Caco-2 (cell line): Measurements from ENCODE around the gene THRB. TPM values are rescaled to one million over a fixed set of nuclear protein-coding genes. Genes with fewer than 3 reads are reported as not detected.

ENCODE experiments used
- BruUV-seq: library from RNA; stranded (reverse); fragments of 400-500 nt; replicated peaks from 2 replicates; lab custom pipeline; 2021; lab: Mats Ljungman, UMichigan
- CTCF ChIA-PET: fragments of 300-600 bp; sonication (Branson Sonifier 250); formaldehyde crosslinking; loops from one replicate; lab custom pipeline; 2022; ENCODE audit warnings: antibody characterized with exemption; lab: Charles Lee
- POLR2A ChIA-PET: fragments of 300-600 bp; sonication (Branson Sonifier 250); formaldehyde crosslinking; loops from one replicate; lab custom pipeline; 2022; ENCODE audit warnings: antibody characterized with exemption; lab: Charles Lee
- DNase-seq, 2 experiments: peaks; one replicate each; pipeline versions ENCODE4 v3.0.0 to v3.0.0-alpha.2; 2020 to 2022
- H3K27me3 ChIP-seq: replicated peaks from 2 replicates; pipeline ENCODE4 v1.6.0; 2011; ENCODE audit warnings: low read length; ENCODE audit not compliant: control insufficient read depth, insufficient read depth
- H3K36me3 ChIP-seq: 2 replicates; pipeline ENCODE4 v1.5.1; 2011; ENCODE audit warnings: low read length; ENCODE audit not compliant: control insufficient read depth, insufficient read depth
- H3K4me1 ChIP-seq: fragments of 250-450 bp; sonication (Bioruptor Pico); 2 replicates; pipeline ENCODE4 v1.5.1; 2020; ENCODE audit warnings: mild to moderate bottlenecking
- H3K4me3 ChIP-seq: 2 replicates; pipeline ENCODE4 v1.5.1; 2011; ENCODE audit warnings: low read depth, mild to moderate bottlenecking, control low read depth, low read length
- H3K9me3 ChIP-seq: fragments of 250-450 bp; sonication (Bioruptor Pico); 2 replicates; pipeline ENCODE4 v1.5.1; 2020; ENCODE audit warnings: mild to moderate bottlenecking, moderate library complexity
- H3K27ac Mint-ChIP-seq: one replicate; pipeline ENCODE4 v1.8.0; 2022; ENCODE audit warnings: mixed read lengths; ENCODE audit not compliant: unreplicated experiment
- H3K27me3 Mint-ChIP-seq: one replicate; pipeline ENCODE4 v1.8.0; 2022; ENCODE audit warnings: mixed read lengths; ENCODE audit not compliant: insufficient read depth, unreplicated experiment
- H3K36me3 Mint-ChIP-seq: one replicate; pipeline ENCODE4 v1.8.0; 2022; ENCODE audit warnings: mild to moderate bottlenecking, mixed read lengths; ENCODE audit not compliant: insufficient read depth, unreplicated experiment
- H3K4me1 Mint-ChIP-seq: one replicate; pipeline ENCODE4 v1.8.0; 2022; ENCODE audit warnings: low read depth, mixed read lengths; ENCODE audit not compliant: unreplicated experiment
- H3K4me3 Mint-ChIP-seq: one replicate; pipeline ENCODE4 v1.8.0; 2022; ENCODE audit warnings: mild to moderate bottlenecking, moderate library complexity, mixed read lengths; ENCODE audit not compliant: unreplicated experiment
- H3K9me3 Mint-ChIP-seq: one replicate; pipeline ENCODE4 v1.8.0; 2022; ENCODE audit warnings: mixed read lengths; ENCODE audit not compliant: unreplicated experiment
- intact Hi-C: fragments of 100-400 bp; cut with micrococcal nuclease; formaldehyde crosslinking; loops from one replicate; pipeline ENCODE4 v1.10.0; 2022; ENCODE audit not compliant: unreplicated experiment
- total RNA-seq: library from RNA; stranded (reverse); gene quantifications from 2 replicates; pipeline ENCODE4 v1.2.3, GENCODE V29; 2022
- TF ChIP-seq, protein P1 (sequence below), 2 experiments: fragments of 200-600 bp in 1 of 2; IDR thresholded peaks; 1 replicate in 1 of 2; 2 replicates in 1 of 2; pipeline versions ENCODE4 v1.5.1 to v1.8.0; 2011 to 2022; ENCODE audit warnings: antibody characterized with exemption in 1 of 2, control low read depth in 1 of 2, inconsistent platforms in 1 of 2, low read depth in 1 of 2, low read length in 1 of 2, mild to moderate bottlenecking in 1 of 2, moderate library complexity in 1 of 2; ENCODE audit not compliant: insufficient read depth in 1 of 2, severe bottlenecking in 1 of 2, unreplicated experiment in 1 of 2

THRB gene
- total RNA-seq, 1 experiment from 2014 or later = 19.4 TPM

- H3K9me3 Mint-ChIP-seq = peaks cover 9% of the 10 kb centered on the region
- ChIA-PET CTCF (no interaction called here), POLR2A (interaction anchor here (0.6 kb wide), 1 partner anchor 816 kb away, joined by 4 read pairs; no protein-coding TSS in a partner anchor)
Measured at GRCh38 chr3:24480497-24480896, 14.2 kb downstream of the THRB start.

DNA sequence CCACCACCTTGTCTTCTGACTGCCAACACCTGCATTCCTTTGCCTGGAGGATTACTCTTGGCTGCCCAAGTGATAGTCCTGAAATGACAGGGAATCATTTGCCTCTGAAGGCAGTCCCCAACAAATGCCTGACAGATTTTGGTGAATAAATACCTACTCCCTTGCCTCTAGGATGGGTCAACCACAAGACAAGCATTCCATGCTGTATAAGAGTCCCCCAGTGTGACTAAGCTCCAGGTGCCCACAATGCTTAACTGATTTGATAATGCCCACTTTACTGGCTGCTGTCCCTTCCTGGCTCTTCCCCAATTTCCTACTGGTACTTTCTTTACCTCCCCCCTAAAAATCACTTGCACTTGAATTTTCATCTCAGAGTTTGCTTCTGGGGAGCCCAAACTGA is 14.8 kb downstream of the THRB start:
- TF ChIP-seq, protein P1, sequence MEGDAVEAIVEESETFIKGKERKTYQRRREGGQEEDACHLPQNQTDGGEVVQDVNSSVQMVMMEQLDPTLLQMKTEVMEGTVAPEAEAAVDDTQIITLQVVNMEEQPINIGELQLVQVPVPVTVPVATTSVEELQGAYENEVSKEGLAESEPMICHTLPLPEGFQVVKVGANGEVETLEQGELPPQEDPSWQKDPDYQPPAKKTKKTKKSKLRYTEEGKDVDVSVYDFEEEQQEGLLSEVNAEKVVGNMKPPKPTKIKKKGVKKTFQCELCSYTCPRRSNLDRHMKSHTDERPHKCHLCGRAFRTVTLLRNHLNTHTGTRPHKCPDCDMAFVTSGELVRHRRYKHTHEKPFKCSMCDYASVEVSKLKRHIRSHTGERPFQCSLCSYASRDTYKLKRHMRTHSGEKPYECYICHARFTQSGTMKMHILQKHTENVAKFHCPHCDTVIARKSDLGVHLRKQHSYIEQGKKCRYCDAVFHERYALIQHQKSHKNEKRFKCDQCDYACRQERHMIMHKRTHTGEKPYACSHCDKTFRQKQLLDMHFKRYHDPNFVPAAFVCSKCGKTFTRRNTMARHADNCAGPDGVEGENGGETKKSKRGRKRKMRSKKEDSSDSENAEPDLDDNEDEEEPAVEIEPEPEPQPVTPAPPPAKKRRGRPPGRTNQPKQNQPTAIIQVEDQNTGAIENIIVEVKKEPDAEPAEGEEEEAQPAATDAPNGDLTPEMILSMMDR (IDR thresholded peaks at IDR 0.05; ENCODE audit: insufficient read depth in 1 of 2, low read depth in 1 of 2, low read length in 1 of 2, severe bottlenecking in 1 of 2, unreplicated experiment in 1 of 2) = no peak
- Histone ChIP-seq H3K36me3 (0 out of 2 replicates have a peak, but pooled peaks cover 2% of the 10 kb centered on the region), H3K4me3 (no peak overlapping the region), H3K9me3 (no peaks in the 10 kb centered on the region), H3K27me3 (no peaks in the 10 kb centered on the region), H3K4me1 (peaks cover 17% of the 10 kb centered on the region)
- intact Hi-C loops = no loop called here
- no peak for DNase-seq
- CTCF ChIA-PET = no interaction called here
- no TSS peak for BruUV-seq
- no peak overlapping the region for H3K27ac Mint-ChIP-seq
- no peak overlapping the region for H3K4me3 Mint-ChIP-seq
- H3K4me1 Mint-ChIP-seq = peaks cover 15% of the 10 kb centered on the region
- peaks cover 9% of the 10 kb centered on the region for H3K9me3 Mint-ChIP-seq
- POLR2A ChIA-PET = interaction anchor here (0.6 kb wide), 1 partner anchor 817 kb away, joined by 4 read pairs; no protein-coding TSS in a partner anchor
- no peaks in the 10 kb centered on the region for H3K36me3 Mint-ChIP-seq
- H3K27me3 Mint-ChIP-seq = no peaks in the 10 kb centered on the region

More at GRCh38 chr3:24480497-24480896, 14.2 kb downstream of the THRB start:
- H3K9me3 ChIP-seq = no peaks in the 10 kb centered on the region
- H3K27me3 ChIP-seq = no peaks in the 10 kb centered on the region
- Mint-ChIP-seq H3K4me3 (no peak overlapping the region), H3K4me1 (peaks cover 15% of the 10 kb centered on the region), H3K27ac (no peak overlapping the region), H3K27me3 (no peaks in the 10 kb centered on the region), H3K36me3 (no peaks in the 10 kb centered on the region)
- H3K4me1 ChIP-seq = peaks cover 17% of the 10 kb centered on the region
- 0 out of 2 replicates have a peak, but pooled peaks cover 2% of the 10 kb centered on the region for H3K36me3 ChIP-seq
- TF ChIP-seq, protein P1 (IDR thresholded peaks at IDR 0.05; ENCODE audit: insufficient read depth in 1 of 2, low read depth in 1 of 2, low read length in 1 of 2, severe bottlenecking in 1 of 2, unreplicated experiment in 1 of 2) = no peak
- no peak overlapping the region for H3K4me3 ChIP-seq
- no peak for DNase-seq
- no TSS peak for BruUV-seq
- intact Hi-C loops = no loop called here

GRCh38 chr3:24476871-24477656 is 17.6 kb downstream of the THRB start:
- no peak for DNase-seq
- Mint-ChIP-seq H3K9me3 (peaks cover 9% of the 10 kb centered on the region), H3K27ac (no peak overlapping the region), H3K4me3 (no peak overlapping the region), H3K27me3 (no peaks in the 10 kb centered on the region), H3K4me1 (peaks cover 8% of the 10 kb centered on the region), H3K36me3 (no peaks in the 10 kb centered on the region)
- Histone ChIP-seq H3K36me3 (0 out of 2 replicates have a peak, but pooled peaks cover 2% of the 10 kb centered on the region), H3K4me1 (peaks cover 10% of the 10 kb centered on the region), H3K9me3 (no peaks in the 10 kb centered on the region), H3K27me3 (no peaks in the 10 kb centered on the region), H3K4me3 (no peak overlapping the region)
- TF ChIP-seq, protein P1 (IDR thresholded peaks at IDR 0.05; ENCODE audit: insufficient read depth in 1 of 2, low read depth in 1 of 2, low read length in 1 of 2, severe bottlenecking in 1 of 2, unreplicated experiment in 1 of 2) = no peak
- CTCF ChIA-PET = no interaction called here
- POLR2A ChIA-PET = no interaction called here
- BruUV-seq = no TSS peak
- intact Hi-C loops = no loop called here
